RWPE2 (cell line): Measurements from ENCODE around the gene C2orf76.

Source experiments
- ATAC-seq: fragments of 200-7000 bp; cut with Tn5 transposase; 3 replicates; pipeline ENCODE4 v1.9.1; 2021; ENCODE audit warnings: low read depth
- DNase-seq: peaks from one replicate; pipeline ENCODE4 v3.0.0-alpha.2; 2020; ENCODE audit warnings: low spot score
- H3K27ac ChIP-seq: fragments of 450-650 bp; 2 replicates; pipeline ENCODE4 v1.5.1; 2017; ENCODE audit warnings: mild to moderate bottlenecking; ENCODE audit not compliant: poor library complexity, severe bottlenecking
- H3K27me3 ChIP-seq: fragments of 250-450 bp; sonication (Bioruptor Pico); 2 replicates; pipeline ENCODE4 v1.5.1; 2021; ENCODE audit warnings: mild to moderate bottlenecking, moderate library complexity; ENCODE audit not compliant: insufficient read depth, poor library complexity, severe bottlenecking
- H3K36me3 ChIP-seq: fragments of 250-450 bp; sonication (Bioruptor Pico); 2 replicates; pipeline ENCODE4 v1.5.1; 2020; ENCODE audit warnings: low read depth, mild to moderate bottlenecking, moderate library complexity
- H3K4me1 ChIP-seq: fragments of 250-450 bp; sonication (Bioruptor Pico); 2 replicates; pipeline ENCODE4 v1.5.1; 2021; ENCODE audit warnings: mild to moderate bottlenecking, moderate library complexity; ENCODE audit not compliant: insufficient read depth, poor library complexity, severe bottlenecking
- H3K4me3 ChIP-seq: fragments of 250-450 bp; sonication (Bioruptor Pico); 2 replicates; pipeline ENCODE4 v1.5.1; 2021; ENCODE audit warnings: mild to moderate bottlenecking, moderate library complexity; ENCODE audit not compliant: severe bottlenecking
- H3K9me3 ChIP-seq: fragments of 250-450 bp; sonication (Bioruptor Pico); 2 replicates; pipeline ENCODE4 v1.5.1; 2021; ENCODE audit warnings: mild to moderate bottlenecking, moderate library complexity; ENCODE audit not compliant: severe bottlenecking
- CTCF ChIP-seq: fragments of 450-650 bp; IDR thresholded peaks from one replicate; pipeline ENCODE4 v1.5.1; 2017; ENCODE audit warnings: mild to moderate bottlenecking, moderate library complexity; ENCODE audit not compliant: poor library complexity, severe bottlenecking

Gene C2orf76

GRCh38 chr2:119289093-119289492 lies 77.5 kb downstream of the C2orf76 start:
- Histone ChIP-seq H3K4me1 (peaks cover 3% of the 10 kb centered on the region), H3K9me3 (no peaks in the 10 kb centered on the region), H3K27me3 (no peaks in the 10 kb centered on the region), H3K36me3 (no peaks in the 10 kb centered on the region), H3K4me3 (no peak overlapping the region), H3K27ac (no peak overlapping the region)
- ATAC-seq (no peak), DNase-seq (no peak)
- no peak for TF ChIP-seq CTCF

- H3K9me3 ChIP-seq, result no peaks in the 10 kb centered on the region
- no peak for DNase-seq
- H3K36me3 ChIP-seq, result no peaks in the 10 kb centered on the region
- H3K27me3 ChIP-seq, result no peaks in the 10 kb centered on the region
- H3K4me1 ChIP-seq, result peaks cover 5% of the 10 kb centered on the region
- no peak for TF ChIP-seq CTCF
- no peak overlapping the region for H3K27ac ChIP-seq
- no peak overlapping the region for H3K4me3 ChIP-seq
- ATAC-seq, result no peak
Measured at GRCh38 chr2:119288576-119288975, 78.1 kb downstream of the C2orf76 start.

- peaks cover 5% of the 10 kb centered on the region for H3K4me1 ChIP-seq
- H3K4me3 ChIP-seq, result no peak overlapping the region
- no peaks in the 10 kb centered on the region for H3K27me3 ChIP-seq
- no peak for ATAC-seq
- no peak for DNase-seq
- no peaks in the 10 kb centered on the region for H3K9me3 ChIP-seq
- H3K36me3 ChIP-seq, result no peaks in the 10 kb centered on the region
- H3K27ac ChIP-seq, result no peak overlapping the region
- TF ChIP-seq CTCF, result no peak
Measured at GRCh38 chr2:119286661-119287060, 80.0 kb downstream of the C2orf76 start.

- Histone ChIP-seq H3K9me3 (no peaks in the 10 kb centered on the region), H3K36me3 (no peaks in the 10 kb centered on the region), H3K4me3 (no peak overlapping the region), H3K4me1 (peaks cover 5% of the 10 kb centered on the region), H3K27me3 (no peaks in the 10 kb centered on the region), H3K27ac (no peak overlapping the region)
- no peak for DNase-seq
- no peak for TF ChIP-seq CTCF
- ATAC-seq, result peak; percentile 73
Measured at GRCh38 chr2:119283873-119284331, 82.7 kb downstream of the C2orf76 start.

- peaks cover 5% of the 10 kb centered on the region for H3K4me1 ChIP-seq
- TF ChIP-seq CTCF, result no peak
- DNase-seq, result no peak
- H3K36me3 ChIP-seq, result no peaks in the 10 kb centered on the region
- no peak for ATAC-seq
- H3K9me3 ChIP-seq, result no peaks in the 10 kb centered on the region
- no peaks in the 10 kb centered on the region for H3K27me3 ChIP-seq
- no peak overlapping the region for H3K4me3 ChIP-seq
- H3K27ac ChIP-seq, result no peak overlapping the region
Measured at GRCh38 chr2:119282996-119283511, 83.6 kb downstream of the C2orf76 start.
